WTC11 (cell line): ENCODE results near the gene MCF2L.

Experiments used
- ATF2 ChIP-seq: sonication (generic); formaldehyde crosslinking; IDR thresholded peaks from 2 replicates; pipeline ENCODE4 v1.8.1; 2022; ENCODE audit warnings: low read depth, missing genetic modification reagents, borderline replicate concordance
- HMGA2 ChIP-seq: fragments of 250-450 bp; sonication (Bioruptor Pico); IDR thresholded peaks from 2 replicates; pipeline ENCODE4 v1.4.0; 2021; ENCODE audit warnings: mild to moderate bottlenecking, moderate library complexity
- ZNF138 ChIP-seq: sonication (generic); formaldehyde crosslinking; conservative IDR thresholded peaks from 2 replicates; pipeline ENCODE4 v1.8.1; 2022; ENCODE audit warnings: mild to moderate bottlenecking, moderate library complexity, missing genetic modification reagents
- TF ChIP-seq, protein P1 (sequence below): fragments of 200-600 bp; IDR thresholded peaks from 2 replicates; pipeline ENCODE4 v1.8.0; 2022; ENCODE audit warnings: antibody characterized with exemption
- TF ChIP-seq, protein P2 (sequence below): fragments of 250-450 bp; sonication (Bioruptor Pico); IDR thresholded peaks from 2 replicates; pipeline ENCODE4 v1.8.0; 2021; ENCODE audit warnings: mild to moderate bottlenecking
- TF ChIP-seq, protein P3 (sequence below): sonication (generic); formaldehyde crosslinking; conservative IDR thresholded peaks from 2 replicates; pipeline ENCODE4 v1.8.1; 2023; ENCODE audit warnings: mild to moderate bottlenecking, low read depth, missing genetic modification reagents, moderate library complexity
- TF ChIP-seq, protein P4 (sequence below): sonication (generic); formaldehyde crosslinking; IDR thresholded peaks from 2 replicates; pipeline ENCODE4 v1.8.1; 2023; ENCODE audit warnings: mild to moderate bottlenecking, missing genetic modification reagents, moderate library complexity

DNA sequence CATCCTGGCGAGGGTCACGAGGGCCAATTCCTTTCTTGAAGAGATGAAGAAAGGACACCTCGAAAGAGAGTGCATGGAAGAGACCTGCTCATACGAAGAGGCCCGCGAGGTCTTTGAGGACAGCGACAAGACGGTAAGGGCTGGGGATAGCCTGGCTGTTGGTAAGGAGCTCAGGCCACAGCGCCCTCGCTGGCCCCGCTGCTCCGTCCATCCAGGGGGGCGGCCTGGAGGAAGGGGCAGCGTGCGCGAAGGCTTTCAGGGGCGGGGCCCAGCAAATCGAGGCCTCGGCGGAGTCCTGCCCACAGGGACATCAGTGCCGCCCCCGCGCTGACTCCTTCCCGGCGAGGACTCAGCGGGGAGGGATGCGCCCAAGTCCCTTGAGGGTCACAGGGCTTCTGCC lies 160.5 kb downstream of the MCF2L start:
- TF ChIP-seq, protein P1, sequence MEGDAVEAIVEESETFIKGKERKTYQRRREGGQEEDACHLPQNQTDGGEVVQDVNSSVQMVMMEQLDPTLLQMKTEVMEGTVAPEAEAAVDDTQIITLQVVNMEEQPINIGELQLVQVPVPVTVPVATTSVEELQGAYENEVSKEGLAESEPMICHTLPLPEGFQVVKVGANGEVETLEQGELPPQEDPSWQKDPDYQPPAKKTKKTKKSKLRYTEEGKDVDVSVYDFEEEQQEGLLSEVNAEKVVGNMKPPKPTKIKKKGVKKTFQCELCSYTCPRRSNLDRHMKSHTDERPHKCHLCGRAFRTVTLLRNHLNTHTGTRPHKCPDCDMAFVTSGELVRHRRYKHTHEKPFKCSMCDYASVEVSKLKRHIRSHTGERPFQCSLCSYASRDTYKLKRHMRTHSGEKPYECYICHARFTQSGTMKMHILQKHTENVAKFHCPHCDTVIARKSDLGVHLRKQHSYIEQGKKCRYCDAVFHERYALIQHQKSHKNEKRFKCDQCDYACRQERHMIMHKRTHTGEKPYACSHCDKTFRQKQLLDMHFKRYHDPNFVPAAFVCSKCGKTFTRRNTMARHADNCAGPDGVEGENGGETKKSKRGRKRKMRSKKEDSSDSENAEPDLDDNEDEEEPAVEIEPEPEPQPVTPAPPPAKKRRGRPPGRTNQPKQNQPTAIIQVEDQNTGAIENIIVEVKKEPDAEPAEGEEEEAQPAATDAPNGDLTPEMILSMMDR = no peak
- TF ChIP-seq ZNF138 (CRISPR knock-in tag) (no peak), HMGA2 (CRISPR knock-in tag) (no peak), ATF2 (CRISPR knock-in tag) (no peak)
- TF ChIP-seq, protein P2, sequence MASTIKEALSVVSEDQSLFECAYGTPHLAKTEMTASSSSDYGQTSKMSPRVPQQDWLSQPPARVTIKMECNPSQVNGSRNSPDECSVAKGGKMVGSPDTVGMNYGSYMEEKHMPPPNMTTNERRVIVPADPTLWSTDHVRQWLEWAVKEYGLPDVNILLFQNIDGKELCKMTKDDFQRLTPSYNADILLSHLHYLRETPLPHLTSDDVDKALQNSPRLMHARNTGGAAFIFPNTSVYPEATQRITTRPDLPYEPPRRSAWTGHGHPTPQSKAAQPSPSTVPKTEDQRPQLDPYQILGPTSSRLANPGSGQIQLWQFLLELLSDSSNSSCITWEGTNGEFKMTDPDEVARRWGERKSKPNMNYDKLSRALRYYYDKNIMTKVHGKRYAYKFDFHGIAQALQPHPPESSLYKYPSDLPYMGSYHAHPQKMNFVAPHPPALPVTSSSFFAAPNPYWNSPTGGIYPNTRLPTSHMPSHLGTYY (CRISPR knock-in tag) = no peak
- TF ChIP-seq, protein P3, sequence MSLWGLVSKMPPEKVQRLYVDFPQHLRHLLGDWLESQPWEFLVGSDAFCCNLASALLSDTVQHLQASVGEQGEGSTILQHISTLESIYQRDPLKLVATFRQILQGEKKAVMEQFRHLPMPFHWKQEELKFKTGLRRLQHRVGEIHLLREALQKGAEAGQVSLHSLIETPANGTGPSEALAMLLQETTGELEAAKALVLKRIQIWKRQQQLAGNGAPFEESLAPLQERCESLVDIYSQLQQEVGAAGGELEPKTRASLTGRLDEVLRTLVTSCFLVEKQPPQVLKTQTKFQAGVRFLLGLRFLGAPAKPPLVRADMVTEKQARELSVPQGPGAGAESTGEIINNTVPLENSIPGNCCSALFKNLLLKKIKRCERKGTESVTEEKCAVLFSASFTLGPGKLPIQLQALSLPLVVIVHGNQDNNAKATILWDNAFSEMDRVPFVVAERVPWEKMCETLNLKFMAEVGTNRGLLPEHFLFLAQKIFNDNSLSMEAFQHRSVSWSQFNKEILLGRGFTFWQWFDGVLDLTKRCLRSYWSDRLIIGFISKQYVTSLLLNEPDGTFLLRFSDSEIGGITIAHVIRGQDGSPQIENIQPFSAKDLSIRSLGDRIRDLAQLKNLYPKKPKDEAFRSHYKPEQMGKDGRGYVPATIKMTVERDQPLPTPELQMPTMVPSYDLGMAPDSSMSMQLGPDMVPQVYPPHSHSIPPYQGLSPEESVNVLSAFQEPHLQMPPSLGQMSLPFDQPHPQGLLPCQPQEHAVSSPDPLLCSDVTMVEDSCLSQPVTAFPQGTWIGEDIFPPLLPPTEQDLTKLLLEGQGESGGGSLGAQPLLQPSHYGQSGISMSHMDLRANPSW (CRISPR knock-in tag) = no peak
- TF ChIP-seq, protein P4, sequence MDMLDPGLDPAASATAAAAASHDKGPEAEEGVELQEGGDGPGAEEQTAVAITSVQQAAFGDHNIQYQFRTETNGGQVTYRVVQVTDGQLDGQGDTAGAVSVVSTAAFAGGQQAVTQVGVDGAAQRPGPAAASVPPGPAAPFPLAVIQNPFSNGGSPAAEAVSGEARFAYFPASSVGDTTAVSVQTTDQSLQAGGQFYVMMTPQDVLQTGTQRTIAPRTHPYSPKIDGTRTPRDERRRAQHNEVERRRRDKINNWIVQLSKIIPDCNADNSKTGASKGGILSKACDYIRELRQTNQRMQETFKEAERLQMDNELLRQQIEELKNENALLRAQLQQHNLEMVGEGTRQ (CRISPR knock-in tag) = no peak
